GM20000 (cell line): ENCODE data around the gene KANK2.
"Not testable (repeated sequence)": the region's sequence is repeated elsewhere in the genome, so short reads cannot be mapped to it uniquely, and the experiment has no call there.

Source experiments
- DNase-seq: peaks from one replicate; pipeline ENCODE4 v3.0.0; 2012; ENCODE audit warnings: low spot score
- CTCF ChIP-seq: IDR thresholded peaks from 2 replicates; pipeline ENCODE4 v1.5.1; 2012; ENCODE audit warnings: mild to moderate bottlenecking, control low read depth; ENCODE audit errors: extremely low read depth, missing control alignments

The KANK2 gene

GRCh38 chr19:11130824-11131455 lies 66.4 kb downstream of the KANK2 start:
- peak; percentile 68 for TF ChIP-seq CTCF
- DNase-seq, result peak; percentile 81

- DNase-seq, result no peak
- no peak for TF ChIP-seq CTCF
These were observed 69.4 kb downstream of the KANK2 start for GRCh38 chr19:11127905-11128304.

- TF ChIP-seq CTCF, result peak; percentile 66
- peak; percentile 75 for DNase-seq
These were observed 71.2 kb downstream of the KANK2 start for GRCh38 chr19:11125994-11126685.

GRCh38 chr19:11124157-11124556 lies 73.2 kb downstream of the KANK2 start:
- not testable (repeated sequence) for DNase-seq

GRCh38 chr19:11123114-11123513 lies 74.2 kb downstream of the KANK2 start:
- DNase-seq, result no peak
- no peak for TF ChIP-seq CTCF

- not testable (repeated sequence) for DNase-seq
These were observed 75.4 kb downstream of the KANK2 start for GRCh38 chr19:11121963-11122362.

GRCh38 chr19:11116507-11116906 lies 80.8 kb downstream of the KANK2 start:
- no peak for DNase-seq
- TF ChIP-seq CTCF, result no peak

- DNase-seq, result no peak
- TF ChIP-seq CTCF, result no peak
These were observed 81.4 kb downstream of the KANK2 start for GRCh38 chr19:11115895-11116446.
